ENCODE measurements around the gene TTC23. TPM values are rescaled to one million over a fixed set of nuclear protein-coding genes. Genes with fewer than 3 reads are reported as not detected.

The TTC23 gene
- total and polyA plus RNA-seq, 9 of the 15 experiments (the other 6 are each of a cell fraction or from before 2014, with no cell fraction given), result 0.41 to 4.5 (median 2.5) TPM

GRCh38 chr15:99180086-99180963 is 69.1 kb downstream of the TTC23 start:
- Histone ChIP-seq H2AFZ (ENCODE audit: low read depth, low read length) (no peak overlapping the region), H4K20me1 (replicated peaks; ENCODE audit: control insufficient read depth, insufficient read depth, low read length) (no peaks in the 10 kb centered on the region), H3K4me1 (replicated peaks in 1 of 2; ENCODE audit: control insufficient read depth in 2 of 2, insufficient read depth in 2 of 2, low read length in 2 of 2) (no peaks in the 10 kb centered on the region; a peak in 1 of 5 replicates), H3K27me3 (ENCODE audit: control insufficient read depth in 2 of 2, insufficient read depth in 2 of 2, low read length in 2 of 2) (no peaks in the 10 kb centered on the region), H3K9ac (ENCODE audit: insufficient read depth in 1 of 2, low read depth in 2 of 2, low read length in 2 of 2) (no peak overlapping the region), H3K4me3 (no peak overlapping the region), H3K36me3 (ENCODE audit: control insufficient read depth, insufficient read depth, low read length) (no peaks in the 10 kb centered on the region), H3K9me3 (replicated peaks; ENCODE audit: control insufficient read depth, insufficient read depth, low read depth, low read length) (no peaks in the 10 kb centered on the region), H3K27ac (ENCODE audit: extremely low read depth, low read depth, low read length) (no peak overlapping the region), H3K4me2 (ENCODE audit: insufficient read depth, low read length) (no peak overlapping the region), H3K79me2 (ENCODE audit: control insufficient read depth, insufficient read depth, low read length) (no peaks in the 10 kb centered on the region), H3K9me1 (ENCODE audit: control insufficient read depth, insufficient read depth, low read length) (no peaks in the 10 kb centered on the region)
- WGBS (ENCODE audit: insufficient coverage, low coverage, missing lambda C conversion rate), result 0% methylated on average over 3 of the region's 3 CpGs
- TF ChIP-seq TARDBP (IDR thresholded peaks at IDR 0.05), result no peak
- TF ChIP-seq SOX6 (IDR thresholded peaks at IDR 0.05), result no peak
- TF ChIP-seq ZNF696 (CRISPR knock-in tag; conservative IDR thresholded peaks at IDR 0.05), result no peak
- TF ChIP-seq NFE2 (IDR thresholded peaks at IDR 0.05; ENCODE audit: low read depth), result no peak
- no peak for TF ChIP-seq ZNF197 (CRISPR knock-in tag; IDR thresholded peaks at IDR 0.05; ENCODE audit: low read depth)
- TF ChIP-seq EP300 (IDR thresholded peaks at IDR 0.05; ENCODE audit: low read length), result no peak
- TF ChIP-seq MLLT1 (IDR thresholded peaks at IDR 0.05), result no peak
- no peak for TF ChIP-seq MYNN (IDR thresholded peaks at IDR 0.05)
- no peak for TF ChIP-seq MYNN (CRISPR knock-in tag; IDR thresholded peaks at IDR 0.05)
- TF ChIP-seq XRCC5 (IDR thresholded peaks at IDR 0.05; ENCODE audit: low read depth, low read length), result no peak
- no peak for TF ChIP-seq ZNF707 (CRISPR knock-in tag; conservative IDR thresholded peaks at IDR 0.05)
- TF ChIP-seq ETS1 (conservative IDR thresholded peaks at IDR 0.05; ENCODE audit: control insufficient read depth, low read depth, low read length), result no peak
- no peak for TF ChIP-seq CTBP1 (IDR thresholded peaks at IDR 0.05; ENCODE audit: borderline replicate concordance)
- in situ Hi-C loops (cut with MboI), result no loop called here
- intact Hi-C loops (cut with micrococcal nuclease), result no loop called here
- FAIRE-seq, result no peak
- POLR2A ChIA-PET, result no interaction called here
- CTCF ChIA-PET (ENCODE audit: low intra/inter-chr PET ratio), result no interaction called here
- ATAC-seq, result no peak
- no TSS peak for BruUV-seq (replicated peaks)
- no peak for DNase-seq (ENCODE audit: extremely low read depth in 1 of 4, low spot score in 3 of 4)

Measured in K562 (cell line).